Measurements from ENCODE around the gene IRAK2.

DNA sequence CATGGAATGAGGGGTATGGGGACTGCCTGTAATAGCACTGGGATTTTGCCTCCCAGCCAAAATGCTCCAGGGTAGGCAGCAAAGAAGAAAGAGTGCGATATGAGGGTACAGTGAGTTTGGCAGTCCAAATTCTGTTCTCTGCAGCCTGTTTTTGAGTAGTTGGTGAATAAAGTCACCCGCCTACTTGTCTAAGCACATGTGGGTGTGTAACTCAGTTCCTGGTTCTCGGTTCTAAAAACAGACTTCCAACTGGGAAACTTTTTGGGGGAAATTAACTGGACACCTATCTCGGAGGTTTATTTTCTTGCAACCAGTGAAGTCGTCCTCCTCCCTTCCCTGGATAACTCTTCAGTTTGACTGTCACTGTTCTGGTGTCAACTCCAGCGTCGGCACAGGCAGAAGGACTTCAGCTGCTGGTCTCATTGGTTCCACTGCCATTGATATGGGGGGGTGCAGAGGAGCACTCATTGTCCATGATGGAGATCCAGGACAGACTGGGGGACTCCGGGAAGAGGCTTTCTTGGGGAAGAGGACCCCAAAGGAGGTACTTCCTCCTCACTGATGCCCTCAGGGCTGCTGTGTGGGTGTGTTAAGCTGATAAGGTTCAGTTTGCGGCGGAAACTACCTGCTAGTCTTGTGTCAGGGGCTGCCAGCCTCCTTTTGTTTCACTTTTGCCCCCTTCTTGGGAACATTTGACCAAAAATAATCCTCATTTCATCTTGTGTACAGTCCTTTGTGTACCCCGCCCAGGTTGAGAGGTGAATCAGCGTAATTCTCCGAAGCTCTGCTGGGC is 114.9 kb downstream of the IRAK2 start:
- no peak for TF ChIP-seq POLR2AphosphoS5 (IDR thresholded peaks at IDR 0.05)
- TF ChIP-seq, protein P1, sequence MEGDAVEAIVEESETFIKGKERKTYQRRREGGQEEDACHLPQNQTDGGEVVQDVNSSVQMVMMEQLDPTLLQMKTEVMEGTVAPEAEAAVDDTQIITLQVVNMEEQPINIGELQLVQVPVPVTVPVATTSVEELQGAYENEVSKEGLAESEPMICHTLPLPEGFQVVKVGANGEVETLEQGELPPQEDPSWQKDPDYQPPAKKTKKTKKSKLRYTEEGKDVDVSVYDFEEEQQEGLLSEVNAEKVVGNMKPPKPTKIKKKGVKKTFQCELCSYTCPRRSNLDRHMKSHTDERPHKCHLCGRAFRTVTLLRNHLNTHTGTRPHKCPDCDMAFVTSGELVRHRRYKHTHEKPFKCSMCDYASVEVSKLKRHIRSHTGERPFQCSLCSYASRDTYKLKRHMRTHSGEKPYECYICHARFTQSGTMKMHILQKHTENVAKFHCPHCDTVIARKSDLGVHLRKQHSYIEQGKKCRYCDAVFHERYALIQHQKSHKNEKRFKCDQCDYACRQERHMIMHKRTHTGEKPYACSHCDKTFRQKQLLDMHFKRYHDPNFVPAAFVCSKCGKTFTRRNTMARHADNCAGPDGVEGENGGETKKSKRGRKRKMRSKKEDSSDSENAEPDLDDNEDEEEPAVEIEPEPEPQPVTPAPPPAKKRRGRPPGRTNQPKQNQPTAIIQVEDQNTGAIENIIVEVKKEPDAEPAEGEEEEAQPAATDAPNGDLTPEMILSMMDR (IDR thresholded peaks at IDR 0.05): no peak
